Posterior vena cava (tissue), 2 donors: ENCODE data around the gene RTKN2. TPM values are rescaled to one million over a fixed set of nuclear protein-coding genes. Genes with fewer than 3 reads are reported as not detected.
"Not testable (repeated sequence)": the region's sequence is repeated elsewhere in the genome, so short reads cannot be mapped to it uniquely, and the experiment has no call there.

Experiments
- DNase-seq: peaks from one replicate; pipeline ENCODE4 v3.0.0-alpha.2; 2020; ENCODE audit warnings: low spot score
- intact Hi-C, 2 donors: fragments of 100-400 bp; cut with DNase I; formaldehyde crosslinking; loops; one replicate each; pipeline versions ENCODE4 v1.14.1 to v1.14.2; 2022 to 2023
- total RNA-seq, 2 donors: library from RNA; stranded (reverse); fragmentation: NEBNext Ultra II Directional; extraction: Animal tissue kit (Norgen Biotek cat#: 25700); gene quantifications; one replicate each; pipeline ENCODE4 v1.2.1, GENCODE V29; 2021
- donor health status: DM: yes; HTN: yes; CAD: no.
- donor health status: DM: yes; HTN: yes; CAD: no.

RTKN2 gene
- total RNA-seq, 2 donors from 2014 or later, result 0.14 to 0.19 TPM

- intact Hi-C loops, result no loop called here
- no peak for DNase-seq
Observed at GRCh38 chr10:62264126-62264525, 4.5 kb downstream of the RTKN2 start.

GRCh38 chr10:62261666-62262065 is 7.0 kb downstream of the RTKN2 start:
- intact Hi-C loops, result no loop called here
- DNase-seq, result no peak

GRCh38 chr10:62259998-62260397 is 8.6 kb downstream of the RTKN2 start:
- intact Hi-C loops, result loop anchor here in 1 of 2 donors (10.0 kb wide), 1 partner anchor 375 kb away; no protein-coding TSS in a partner anchor

GRCh38 chr10:62259456-62259855 is 9.2 kb downstream of the RTKN2 start:
- intact Hi-C loops, result loop anchor here in 1 of 2 donors (10.0 kb wide), 1 partner anchor 375 kb away; no protein-coding TSS in a partner anchor
- DNase-seq, result no peak

More at GRCh38 chr10:62259998-62260397, 8.6 kb downstream of the RTKN2 start:
- no peak for DNase-seq

- intact Hi-C loops, result loop anchor here in 1 of 2 donors (10.0 kb wide), 1 partner anchor 374 kb away; no protein-coding TSS in a partner anchor
- no peak for DNase-seq
Observed at GRCh38 chr10:62258926-62259325, 9.7 kb downstream of the RTKN2 start.

GRCh38 chr10:62253704-62254103 is 14.9 kb downstream of the RTKN2 start:
- intact Hi-C loops, result loop anchor here in 1 of 2 donors (10.0 kb wide), 1 partner anchor 369 kb away; no protein-coding TSS in a partner anchor
- DNase-seq, result no peak

GRCh38 chr10:62252051-62252450 is 16.6 kb downstream of the RTKN2 start:
- no peak for DNase-seq
- intact Hi-C loops, result loop anchor here in 1 of 2 donors (10.0 kb wide), 1 partner anchor 367 kb away; no protein-coding TSS in a partner anchor

GRCh38 chr10:62250594-62251198 is 17.9 kb downstream of the RTKN2 start:
- no peak for DNase-seq
- intact Hi-C loops, result loop anchor here in 1 of 2 donors (10.0 kb wide), 1 partner anchor 366 kb away; no protein-coding TSS in a partner anchor

GRCh38 chr10:62249957-62250356 is 18.7 kb downstream of the RTKN2 start:
- intact Hi-C loops, result loop anchor here (5.0 to 10.0 kb wide), 3 partner anchors 205 to 365 kb away; no protein-coding TSS in a partner anchor
- DNase-seq, result no peak

GRCh38 chr10:62248465-62248864 is 20.2 kb downstream of the RTKN2 start:
- DNase-seq, result no peak
- intact Hi-C loops, result loop anchor here (5.0 to 10.0 kb wide), 2 partner anchors 204 to 211 kb away; no protein-coding TSS in a partner anchor

GRCh38 chr10:62244785-62245467 is 23.7 kb downstream of the RTKN2 start:
- intact Hi-C loops, result loop anchor here (5.0 to 10.0 kb wide), 2 partner anchors 200 to 208 kb away; no protein-coding TSS in a partner anchor
- no peak for DNase-seq

GRCh38 chr10:62244088-62244487 is 24.6 kb downstream of the RTKN2 start:
- no peak for DNase-seq
- intact Hi-C loops, result loop anchor here in 1 of 2 donors (10.0 kb wide), 1 partner anchor 199 kb away; no protein-coding TSS in a partner anchor

- intact Hi-C loops, result loop anchor here in 1 of 2 donors (10.0 kb wide), 1 partner anchor 199 kb away; no protein-coding TSS in a partner anchor
- DNase-seq, result no peak
Observed at GRCh38 chr10:62243647-62243997, 25.0 kb downstream of the RTKN2 start.

- not testable (repeated sequence) for DNase-seq
- intact Hi-C loops, result loop anchor here in 1 of 2 donors (10.0 kb wide), 1 partner anchor 198 kb away; no protein-coding TSS in a partner anchor
Observed at GRCh38 chr10:62242965-62243646, 25.5 kb downstream of the RTKN2 start.

GRCh38 chr10:62241521-62241920 is 27.1 kb downstream of the RTKN2 start:
- intact Hi-C loops, result loop anchor here in 1 of 2 donors (10.0 kb wide), 1 partner anchor 197 kb away; no protein-coding TSS in a partner anchor
- DNase-seq, result not testable (repeated sequence)

GRCh38 chr10:62239994-62240393 is 28.6 kb downstream of the RTKN2 start:
- intact Hi-C loops, result loop anchor here in 1 of 2 donors (10.0 kb wide), 1 partner anchor 195 kb away; no protein-coding TSS in a partner anchor
- DNase-seq, result no peak

GRCh38 chr10:62238880-62239279 is 29.8 kb downstream of the RTKN2 start:
- intact Hi-C loops, result no loop called here
- no peak for DNase-seq

- intact Hi-C loops, result no loop called here
- no peak for DNase-seq
Observed at GRCh38 chr10:62237966-62238365, 30.7 kb downstream of the RTKN2 start.

GRCh38 chr10:62237506-62237905 is 31.1 kb downstream of the RTKN2 start:
- intact Hi-C loops, result no loop called here
- DNase-seq, result no peak
